ENCODE results near the gene ACTG1.

Gene ACTG1

DNA sequence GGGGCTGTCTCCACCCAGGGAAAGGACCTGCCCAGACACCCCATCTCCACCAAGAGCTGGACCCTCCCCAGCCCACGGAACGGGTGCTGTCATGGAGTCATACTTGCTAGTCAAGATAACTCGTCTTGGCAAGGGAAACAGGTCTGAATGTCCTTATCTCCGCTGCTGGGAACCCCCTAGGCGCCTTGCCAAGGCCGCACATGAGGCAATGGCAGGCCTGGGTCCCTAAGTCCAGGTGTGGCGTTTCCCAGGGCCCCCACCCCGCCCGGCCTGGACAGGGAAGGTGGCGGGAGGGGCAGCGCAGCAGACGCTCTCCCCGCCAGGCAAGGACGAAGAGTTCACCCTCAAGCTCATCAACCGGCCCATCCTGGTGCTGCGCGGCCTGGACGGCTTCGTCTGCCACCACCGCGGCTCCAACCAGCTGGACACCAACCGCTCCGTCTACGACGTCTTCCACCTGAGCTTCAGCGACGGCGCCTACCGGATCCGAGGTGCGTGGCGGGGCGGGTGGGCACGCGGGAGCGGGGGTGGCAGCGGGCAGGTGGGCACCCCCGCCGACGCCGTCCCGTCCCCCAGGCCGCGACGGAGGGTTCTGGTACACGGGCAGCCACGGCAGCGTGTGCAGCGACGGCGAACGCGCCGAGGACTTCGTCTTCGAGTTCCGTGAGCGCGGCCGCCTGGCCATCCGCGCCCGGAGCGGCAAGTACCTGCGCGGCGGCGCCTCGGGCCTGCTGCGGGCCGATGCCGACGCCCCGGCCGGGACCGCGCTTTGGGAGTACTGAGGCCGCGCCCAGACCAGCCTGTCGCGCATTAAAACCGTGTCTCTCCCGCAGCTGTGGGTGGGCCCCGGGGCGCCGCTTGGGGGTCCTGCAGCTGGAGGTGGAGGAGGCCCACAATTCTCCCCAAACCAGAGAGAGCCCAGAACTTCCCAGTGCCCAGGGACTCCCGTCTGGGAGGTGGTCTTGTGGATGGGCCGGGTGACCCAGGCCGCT is 24.0 kb upstream of the ACTG1 start:
- H3K4me3 ChIP-seq (ENCODE audit: severe bottlenecking): no peak overlapping the region
- H3K36me3 ChIP-seq (ENCODE audit: low read depth): no peaks in the 10 kb centered on the region
- H3K4me1 ChIP-seq (ENCODE audit: insufficient read depth, poor library complexity, severe bottlenecking): no peaks in the 10 kb centered on the region
- DNase-seq (ENCODE audit: low spot score) (no peak), ATAC-seq (ENCODE audit: low read depth) (peak; percentile 9; the same call in 1 of the 3 replicates)
- H3K9me3 ChIP-seq (ENCODE audit: severe bottlenecking): no peaks in the 10 kb centered on the region
- peaks cover 13% of the 10 kb centered on the region for H3K27me3 ChIP-seq (ENCODE audit: insufficient read depth, poor library complexity, severe bottlenecking)
- TF ChIP-seq, protein P1, sequence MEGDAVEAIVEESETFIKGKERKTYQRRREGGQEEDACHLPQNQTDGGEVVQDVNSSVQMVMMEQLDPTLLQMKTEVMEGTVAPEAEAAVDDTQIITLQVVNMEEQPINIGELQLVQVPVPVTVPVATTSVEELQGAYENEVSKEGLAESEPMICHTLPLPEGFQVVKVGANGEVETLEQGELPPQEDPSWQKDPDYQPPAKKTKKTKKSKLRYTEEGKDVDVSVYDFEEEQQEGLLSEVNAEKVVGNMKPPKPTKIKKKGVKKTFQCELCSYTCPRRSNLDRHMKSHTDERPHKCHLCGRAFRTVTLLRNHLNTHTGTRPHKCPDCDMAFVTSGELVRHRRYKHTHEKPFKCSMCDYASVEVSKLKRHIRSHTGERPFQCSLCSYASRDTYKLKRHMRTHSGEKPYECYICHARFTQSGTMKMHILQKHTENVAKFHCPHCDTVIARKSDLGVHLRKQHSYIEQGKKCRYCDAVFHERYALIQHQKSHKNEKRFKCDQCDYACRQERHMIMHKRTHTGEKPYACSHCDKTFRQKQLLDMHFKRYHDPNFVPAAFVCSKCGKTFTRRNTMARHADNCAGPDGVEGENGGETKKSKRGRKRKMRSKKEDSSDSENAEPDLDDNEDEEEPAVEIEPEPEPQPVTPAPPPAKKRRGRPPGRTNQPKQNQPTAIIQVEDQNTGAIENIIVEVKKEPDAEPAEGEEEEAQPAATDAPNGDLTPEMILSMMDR (IDR thresholded peaks at IDR 0.05; ENCODE audit: poor library complexity, severe bottlenecking): no peak
- H3K27ac ChIP-seq (ENCODE audit: poor library complexity, severe bottlenecking): no peak overlapping the region

DNA sequence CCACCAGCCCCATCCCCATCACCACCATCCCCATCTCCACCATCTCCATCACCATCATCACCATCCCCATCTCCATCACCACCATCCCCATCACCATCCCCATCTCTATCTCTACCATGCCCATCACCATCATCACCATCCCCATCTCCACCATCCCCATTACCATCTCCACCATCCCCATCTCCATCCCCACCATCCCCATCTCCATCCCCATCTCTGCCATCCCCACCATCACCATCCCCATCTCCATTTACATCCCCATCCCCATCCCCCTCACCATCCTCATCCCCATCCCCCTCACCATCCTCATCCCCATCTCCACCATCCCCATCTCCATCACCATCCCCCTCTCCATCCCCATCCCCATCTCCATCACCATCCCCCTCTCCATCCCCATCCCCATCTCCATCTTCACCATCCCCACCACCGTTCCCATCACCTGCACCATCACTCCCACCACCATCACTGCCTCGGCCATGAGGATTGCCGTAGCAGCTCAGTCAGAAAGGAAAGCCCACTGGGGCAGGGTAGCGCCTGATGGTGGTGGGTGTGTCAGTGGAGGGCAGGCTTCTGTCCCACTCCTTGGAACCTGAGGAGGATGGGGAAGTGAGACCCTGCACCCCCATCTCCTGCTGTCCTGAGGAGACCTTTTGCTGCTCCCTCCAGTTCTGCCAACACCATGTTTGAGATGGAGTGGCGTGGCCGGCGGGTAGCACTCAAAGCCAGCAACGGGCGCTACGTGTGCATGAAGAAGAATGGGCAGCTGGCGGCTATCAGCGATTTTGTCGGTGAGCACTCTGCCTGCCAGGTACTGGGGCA is 23.1 kb upstream of the ACTG1 start:
- DNase-seq (ENCODE audit: low spot score): no peak
- no peaks in the 10 kb centered on the region for H3K4me1 ChIP-seq (ENCODE audit: insufficient read depth, poor library complexity, severe bottlenecking)
- no peak for ATAC-seq (ENCODE audit: low read depth)
- H3K9me3 ChIP-seq (ENCODE audit: severe bottlenecking): no peaks in the 10 kb centered on the region
- no peak overlapping the region for H3K4me3 ChIP-seq (ENCODE audit: severe bottlenecking)
- TF ChIP-seq, protein P1 (IDR thresholded peaks at IDR 0.05; ENCODE audit: poor library complexity, severe bottlenecking): no peak
- H3K27me3 ChIP-seq (ENCODE audit: insufficient read depth, poor library complexity, severe bottlenecking): peaks cover 13% of the 10 kb centered on the region
- no peak overlapping the region for H3K27ac ChIP-seq (ENCODE audit: poor library complexity, severe bottlenecking)
- no peaks in the 10 kb centered on the region for H3K36me3 ChIP-seq (ENCODE audit: low read depth)

DNA sequence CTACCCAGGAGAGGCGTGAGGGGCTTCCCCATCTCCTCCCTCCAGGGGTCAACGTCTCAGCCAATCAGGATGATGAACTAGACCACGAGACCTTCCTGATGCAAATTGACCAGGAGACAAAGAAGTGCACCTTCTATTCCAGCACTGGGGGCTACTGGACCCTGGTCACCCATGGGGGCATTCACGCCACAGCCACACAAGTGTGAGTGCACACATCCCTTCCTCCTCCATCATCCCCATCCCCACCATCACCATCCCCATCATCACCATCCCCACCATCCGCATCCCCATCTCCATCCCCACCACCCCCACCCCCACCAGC is 22.4 kb upstream of the ACTG1 start:
- H3K27ac ChIP-seq (ENCODE audit: poor library complexity, severe bottlenecking): no peak overlapping the region
- H3K36me3 ChIP-seq (ENCODE audit: low read depth): no peaks in the 10 kb centered on the region
- DNase-seq (ENCODE audit: low spot score) (no peak), ATAC-seq (ENCODE audit: low read depth) (no peak)
- H3K4me3 ChIP-seq (ENCODE audit: severe bottlenecking): no peak overlapping the region
- peaks cover 13% of the 10 kb centered on the region for H3K27me3 ChIP-seq (ENCODE audit: insufficient read depth, poor library complexity, severe bottlenecking)
- H3K9me3 ChIP-seq (ENCODE audit: severe bottlenecking): no peaks in the 10 kb centered on the region
- TF ChIP-seq, protein P1 (IDR thresholded peaks at IDR 0.05; ENCODE audit: poor library complexity, severe bottlenecking): no peak
- H3K4me1 ChIP-seq (ENCODE audit: insufficient read depth, poor library complexity, severe bottlenecking): no peaks in the 10 kb centered on the region

DNA sequence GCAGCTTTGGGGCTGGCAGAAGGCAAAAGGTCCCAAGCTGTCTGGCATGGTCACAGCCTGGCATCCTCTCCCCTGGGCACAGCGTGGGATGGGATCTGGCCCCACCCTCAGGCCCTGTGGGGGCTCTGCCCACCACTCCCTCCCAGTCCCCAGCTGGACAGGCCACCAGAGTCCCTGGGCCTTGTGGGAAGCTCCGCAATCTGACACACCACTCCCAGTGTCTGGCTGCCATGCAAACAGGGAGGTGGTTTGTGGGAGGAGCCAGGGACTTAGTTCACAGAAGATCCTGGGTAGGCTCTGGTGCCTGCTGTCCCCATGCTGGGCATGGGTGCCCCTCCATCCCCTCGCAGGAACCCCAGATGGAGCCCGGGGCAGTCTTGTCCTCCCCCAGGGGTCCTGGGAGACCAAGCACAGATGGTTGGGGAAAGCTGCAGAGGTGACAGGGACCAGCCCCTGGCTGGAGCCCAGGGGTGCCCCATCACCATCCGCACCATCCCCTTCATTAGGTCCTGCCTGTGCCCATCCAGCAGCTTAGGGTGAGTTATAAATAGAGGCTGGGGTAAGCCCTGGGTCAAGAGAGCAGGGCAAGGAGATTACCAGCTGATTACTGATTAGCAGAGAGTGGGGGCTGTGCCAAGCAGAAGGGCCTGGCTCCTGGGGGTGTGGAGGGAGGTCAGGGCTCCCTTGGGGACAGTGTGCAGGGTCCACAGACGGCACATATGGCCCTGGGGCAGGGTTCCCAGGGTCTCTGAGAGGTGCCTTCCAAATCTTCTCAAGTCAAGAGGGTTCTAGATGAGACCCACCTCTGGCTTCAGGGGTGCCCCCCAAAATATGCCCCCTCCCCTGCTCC is 21.8 kb upstream of the ACTG1 start:
- H3K4me1 ChIP-seq (ENCODE audit: insufficient read depth, poor library complexity, severe bottlenecking): no peaks in the 10 kb centered on the region
- no peak overlapping the region for H3K4me3 ChIP-seq (ENCODE audit: severe bottlenecking)
- H3K9me3 ChIP-seq (ENCODE audit: severe bottlenecking): no peaks in the 10 kb centered on the region
- no peak for ATAC-seq (ENCODE audit: low read depth)
- TF ChIP-seq, protein P1 (IDR thresholded peaks at IDR 0.05; ENCODE audit: poor library complexity, severe bottlenecking): no peak
- peaks cover 13% of the 10 kb centered on the region for H3K27me3 ChIP-seq (ENCODE audit: insufficient read depth, poor library complexity, severe bottlenecking)
- no peaks in the 10 kb centered on the region for H3K36me3 ChIP-seq (ENCODE audit: low read depth)
- no peak overlapping the region for H3K27ac ChIP-seq (ENCODE audit: poor library complexity, severe bottlenecking)
- DNase-seq (ENCODE audit: low spot score): no peak
